Keratinocyte (primary cell): ENCODE data around the gene ARHGAP45. TPM values are rescaled to one million over a fixed set of nuclear protein-coding genes. Genes with fewer than 3 reads are reported as not detected.

Experiments used
- DNase-seq: peaks from one replicate; pipeline ENCODE4 v3.0.0-alpha.2; 2011; ENCODE audit warnings: low read depth, missing footprints, low spot score
- FAIRE-seq: peaks from 2 replicates; lab custom pipeline; 2011; peaks lifted over from hg19 to GRCh38; lab: Jason Lieb, UNC
- H2AFZ ChIP-seq: 2 replicates; pipeline ENCODE4 v1.6.0; 2012; ENCODE audit warnings: low read length, control low read depth, inconsistent platforms; ENCODE audit not compliant: control insufficient read depth
- H3K27ac ChIP-seq: 2 replicates; pipeline ENCODE4 v1.5.1; 2011; ENCODE audit warnings: low read length; ENCODE audit not compliant: control insufficient read depth, insufficient read depth
- H3K27me3 ChIP-seq: 3 replicates; pipeline ENCODE4 v1.6.0; 2011; ENCODE audit warnings: low read length; ENCODE audit not compliant: control insufficient read depth, insufficient read depth; ENCODE audit errors: extremely low read depth
- H3K36me3 ChIP-seq, 2 experiments: 2 replicates in 1 of 2; 3 replicates in 1 of 2; pipeline ENCODE4 v1.5.1; 2011; ENCODE audit warnings: low read length in 2 of 2, mild to moderate bottlenecking in 1 of 2; ENCODE audit not compliant: control insufficient read depth in 2 of 2, insufficient read depth in 2 of 2; ENCODE audit errors: extremely low read depth in 1 of 2
- H3K4me1 ChIP-seq: 3 replicates; pipeline ENCODE4 v1.5.1; 2011; ENCODE audit warnings: low read length; ENCODE audit not compliant: control insufficient read depth, insufficient read depth; ENCODE audit errors: extremely low read depth
- H3K4me2 ChIP-seq: 3 replicates; pipeline ENCODE4 v1.6.0; 2011; ENCODE audit warnings: low read depth, low read length; ENCODE audit not compliant: control insufficient read depth, insufficient read depth; ENCODE audit errors: extremely low read depth
- H3K4me3 ChIP-seq, 3 experiments: fragments of 200-600 bp in 1 of 3; sonication (generic) in 1 of 3; 2 replicates in 2 of 3; 3 replicates in 1 of 3; pipeline ENCODE4 v1.5.1; 2011 to 2016; ENCODE audit warnings: low read length in 3 of 3, mild to moderate bottlenecking in 3 of 3, control low read depth in 2 of 3, inconsistent platforms in 1 of 3, low read depth in 1 of 3, mixed read lengths in 1 of 3, mixed run types in 1 of 3, moderate library complexity in 1 of 3; ENCODE audit not compliant: control insufficient read depth in 2 of 3, insufficient read depth in 2 of 3; ENCODE audit errors: extremely low read depth in 1 of 3
- H3K79me2 ChIP-seq: 2 replicates; pipeline ENCODE4 v1.6.0; 2012; ENCODE audit warnings: low read length; ENCODE audit not compliant: control insufficient read depth, insufficient read depth
- H3K9ac ChIP-seq: 3 replicates; pipeline ENCODE4 v1.6.0; 2011; ENCODE audit warnings: low read length; ENCODE audit not compliant: control insufficient read depth, insufficient read depth; ENCODE audit errors: extremely low read depth
- H3K9me1 ChIP-seq: 3 replicates; pipeline ENCODE4 v1.6.0; 2011; ENCODE audit warnings: low read length; ENCODE audit not compliant: control insufficient read depth, insufficient read depth; ENCODE audit errors: extremely low read depth
- H3K9me3 ChIP-seq: 2 replicates; pipeline ENCODE4 v1.5.1; 2012; ENCODE audit warnings: low read depth, low read length; ENCODE audit not compliant: control insufficient read depth
- H4K20me1 ChIP-seq: 3 replicates; pipeline ENCODE4 v1.6.0; 2011; ENCODE audit warnings: low read length; ENCODE audit not compliant: control insufficient read depth, insufficient read depth; ENCODE audit errors: extremely low read depth
- EZH2 ChIP-seq: IDR thresholded peaks from one replicate; pipeline ENCODE4 v1.6.1; 2012; ENCODE audit warnings: inconsistent platforms, mild to moderate bottlenecking, low read length, moderate library complexity
- dilution Hi-C: fragments of 300-500 bp; cut with MboI; formaldehyde crosslinking; loops from one replicate; pipeline ENCODE4 v1.7.0; 2020; ENCODE audit warnings: low sequenced_read_pairs; ENCODE audit not compliant: extremely low pct_ligation_motif_present
- polyA plus RNA-seq, 5 experiments: library from polyadenylated mRNA; depleted of rRNA in 3 of 5; stranded (reverse) in 3 of 5; stranded (forward) in 1 of 5; unstranded in 1 of 5; fragments of >200 nt; gene quantifications; 1 replicate in 1 of 5; 2 replicates in 3 of 5; 3 replicates in 1 of 5; pipeline versions ENCODE4 v1.2.1 to v1.2.3, GENCODE V29; 2011 to 2012; ENCODE audit warnings: missing spikeins in 2 of 5, low read depth in 1 of 5, low replicate concordance in 1 of 5
- TF ChIP-seq, protein P1 (sequence below), 3 experiments: IDR thresholded peaks in 1 of 3; conservative IDR thresholded peaks in 1 of 3; optimal IDR thresholded peaks in 1 of 3; 2 replicates in 2 of 3; 3 replicates in 1 of 3; pipeline versions ENCODE3 to v1.5.1; 2011; ENCODE audit warnings: low read length in 3 of 3, mild to moderate bottlenecking in 3 of 3, moderate library complexity in 2 of 3, control low read depth in 1 of 3, inconsistent platforms in 1 of 3; ENCODE audit not compliant: insufficient read depth in 2 of 3; ENCODE audit errors: extremely low read depth in 1 of 3

The ARHGAP45 gene
- polyA plus RNA-seq, 1 donor (not counting 4 experiments of a cell fraction or from before 2014, with no cell fraction given): 0.56 TPM

DNA sequence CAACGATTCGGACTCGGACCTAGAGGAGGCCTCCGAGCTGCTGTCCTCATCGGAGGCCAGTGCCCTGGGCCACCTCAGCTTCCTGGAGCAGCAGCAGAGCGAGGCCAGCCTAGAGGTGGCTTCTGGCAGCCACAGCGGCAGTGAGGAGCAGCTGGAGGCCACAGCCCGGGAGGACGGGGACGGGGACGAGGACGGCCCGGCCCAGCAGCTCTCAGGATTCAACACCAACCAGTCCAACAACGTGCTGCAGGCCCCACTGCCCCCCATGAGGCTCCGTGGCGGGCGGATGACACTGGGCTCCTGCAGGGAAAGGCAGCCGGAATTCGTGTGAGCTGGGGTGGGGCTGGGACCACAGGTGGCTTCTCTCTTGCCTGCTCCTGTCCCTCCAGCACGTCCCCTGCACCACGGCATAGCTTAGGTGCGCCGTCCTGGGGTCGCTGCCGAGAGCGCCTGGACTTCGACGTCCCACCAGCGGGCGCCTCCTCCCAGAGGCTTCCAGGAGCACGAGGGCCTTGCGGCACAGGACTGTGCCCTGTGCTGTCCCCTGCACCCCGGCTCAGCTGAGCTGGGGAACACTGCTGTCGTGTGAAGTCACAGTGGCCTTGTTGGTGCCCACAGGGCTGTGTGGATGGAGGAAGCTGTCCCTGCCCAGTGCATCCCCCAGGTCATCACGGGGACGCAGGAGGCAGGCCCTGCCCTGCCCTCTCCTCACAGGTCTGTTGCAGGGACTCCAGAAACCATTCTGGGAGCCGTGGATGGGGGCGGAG is 18.9 kb downstream of the ARHGAP45 start:
- Histone ChIP-seq H4K20me1 (no peaks in the 10 kb centered on the region), H3K79me2 (no peaks in the 10 kb centered on the region), H3K9ac (no peak overlapping the region), H3K4me1 (peaks cover 4% of the 10 kb centered on the region), H3K27me3 (no peaks in the 10 kb centered on the region), H3K4me2 (no peak overlapping the region), H2AFZ (no peak overlapping the region), H3K27ac (no peak overlapping the region), H3K9me1 (no peaks in the 10 kb centered on the region), H3K4me3 (no peak overlapping the region), H3K9me3 (no peaks in the 10 kb centered on the region), H3K36me3 (peaks cover 21 to 22% of the 10 kb centered on the region in 2 experiments)
- DNase-seq (no peak), FAIRE-seq (no peak)
- no peak for TF ChIP-seq EZH2
- TF ChIP-seq, protein P1, sequence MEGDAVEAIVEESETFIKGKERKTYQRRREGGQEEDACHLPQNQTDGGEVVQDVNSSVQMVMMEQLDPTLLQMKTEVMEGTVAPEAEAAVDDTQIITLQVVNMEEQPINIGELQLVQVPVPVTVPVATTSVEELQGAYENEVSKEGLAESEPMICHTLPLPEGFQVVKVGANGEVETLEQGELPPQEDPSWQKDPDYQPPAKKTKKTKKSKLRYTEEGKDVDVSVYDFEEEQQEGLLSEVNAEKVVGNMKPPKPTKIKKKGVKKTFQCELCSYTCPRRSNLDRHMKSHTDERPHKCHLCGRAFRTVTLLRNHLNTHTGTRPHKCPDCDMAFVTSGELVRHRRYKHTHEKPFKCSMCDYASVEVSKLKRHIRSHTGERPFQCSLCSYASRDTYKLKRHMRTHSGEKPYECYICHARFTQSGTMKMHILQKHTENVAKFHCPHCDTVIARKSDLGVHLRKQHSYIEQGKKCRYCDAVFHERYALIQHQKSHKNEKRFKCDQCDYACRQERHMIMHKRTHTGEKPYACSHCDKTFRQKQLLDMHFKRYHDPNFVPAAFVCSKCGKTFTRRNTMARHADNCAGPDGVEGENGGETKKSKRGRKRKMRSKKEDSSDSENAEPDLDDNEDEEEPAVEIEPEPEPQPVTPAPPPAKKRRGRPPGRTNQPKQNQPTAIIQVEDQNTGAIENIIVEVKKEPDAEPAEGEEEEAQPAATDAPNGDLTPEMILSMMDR (optimal IDR thresholded peaks at IDR 0.05 in 1 of 3, IDR thresholded peaks at IDR 0.05 in 1 of 3, conservative IDR thresholded peaks at IDR 0.05 in 1 of 3; ENCODE audit: extremely low read depth in 1 of 3, insufficient read depth in 2 of 3, low read length in 3 of 3): no peak
- dilution Hi-C loops: no loop called here

DNA sequence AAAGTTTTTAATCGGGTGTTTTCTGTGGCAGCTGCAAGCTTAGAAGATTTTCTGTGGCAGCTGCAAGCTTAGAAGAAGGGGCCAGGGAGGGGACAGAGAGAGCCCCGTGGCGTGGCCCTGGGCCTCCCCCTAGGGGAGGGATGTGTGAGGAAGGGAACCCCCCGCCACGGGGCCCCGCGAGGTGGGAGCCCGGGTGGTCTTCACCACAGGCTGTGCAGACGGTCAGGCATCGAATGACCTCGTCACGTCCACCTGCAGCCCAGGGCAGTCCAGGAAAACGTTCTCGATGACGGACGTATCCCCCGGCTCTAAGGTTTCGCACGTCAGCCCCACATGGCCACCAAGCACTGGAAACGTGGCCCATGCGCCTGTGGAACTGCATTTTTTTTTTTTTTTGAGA is 19.6 kb downstream of the ARHGAP45 start:
- no peak overlapping the region for H3K9ac ChIP-seq
- FAIRE-seq: no peak
- TF ChIP-seq, protein P1 (optimal IDR thresholded peaks at IDR 0.05 in 1 of 3, IDR thresholded peaks at IDR 0.05 in 1 of 3, conservative IDR thresholded peaks at IDR 0.05 in 1 of 3; ENCODE audit: extremely low read depth in 1 of 3, insufficient read depth in 2 of 3, low read length in 3 of 3): no peak
- no peak for TF ChIP-seq EZH2
- H3K27me3 ChIP-seq: no peaks in the 10 kb centered on the region
- H3K9me3 ChIP-seq: no peaks in the 10 kb centered on the region
- H3K9me1 ChIP-seq: no peaks in the 10 kb centered on the region
- peaks cover 2% of the 10 kb centered on the region for H3K79me2 ChIP-seq
- no peak for DNase-seq
- H4K20me1 ChIP-seq: no peaks in the 10 kb centered on the region
- H3K36me3 ChIP-seq: peaks cover 21 to 24% of the 10 kb centered on the region in 2 experiments
- peaks cover 3% of the 10 kb centered on the region for H3K4me1 ChIP-seq
- dilution Hi-C loops: no loop called here
- H2AFZ ChIP-seq: no peak overlapping the region
- no peak overlapping the region for H3K4me2 ChIP-seq
- H3K4me3 ChIP-seq: no peak overlapping the region
- H3K27ac ChIP-seq: no peak overlapping the region
